Endothelial cell of umbilical vein (primary cell): ENCODE results near the gene LRIG1. TPM values are rescaled to one million over a fixed set of nuclear protein-coding genes. Genes with fewer than 3 reads are reported as not detected.
A peak's percentile ranks its signal among the peaks of the same experiment; 100 is the strongest.

ENCODE experiments used
- BruUV-seq: library from RNA; stranded (reverse); fragments of 400-500 nt; replicated peaks from 2 replicates; lab custom pipeline; 2021; lab: Mats Ljungman, UMichigan
- CTCF ChIA-PET: fragments of 300-600, 350-600 bp; sonication (Branson Sonifier 250); formaldehyde crosslinking; loops from one replicate; lab custom pipeline; 2021; ENCODE audit warnings: antibody characterized with exemption, inconsistent platforms; lab: Charles Lee
- POLR2A ChIA-PET: fragments of 300-600, 350-600 bp; sonication (Branson Sonifier 250); formaldehyde crosslinking; loops from one replicate; lab custom pipeline; 2021; ENCODE audit warnings: antibody characterized with exemption, inconsistent platforms; lab: Charles Lee
- DNase-seq: peaks from one replicate; pipeline ENCODE4 v3.0.0-alpha.2; 2011; ENCODE audit warnings: low read depth, low spot score
- FAIRE-seq: peaks from 2 replicates; lab custom pipeline; 2011; peaks lifted over from hg19 to GRCh38; lab: Jason Lieb, UNC
- H2AFZ ChIP-seq: 2 replicates; pipeline ENCODE4 v1.6.0; 2012; ENCODE audit warnings: low read depth, low read length, control low read depth, inconsistent platforms
- H3K27ac ChIP-seq: 2 replicates; pipeline ENCODE4 v1.5.1; 2011; ENCODE audit warnings: low read depth, mild to moderate bottlenecking, control low read depth, low read length, moderate library complexity; ENCODE audit not compliant: insufficient read depth
- H3K27me3 ChIP-seq, 2 experiments: 2 replicates each; pipeline versions ENCODE4 v1.6.0 to v1.6.1; 2011; ENCODE audit warnings: low read length in 2 of 2, mixed read lengths in 1 of 2; ENCODE audit not compliant: control insufficient read depth in 2 of 2, insufficient read depth in 2 of 2
- H3K36me3 ChIP-seq, 2 experiments: 2 replicates in 1 of 2; 3 replicates in 1 of 2; pipeline ENCODE4 v1.5.1; 2011; ENCODE audit warnings: low read length in 2 of 2, mild to moderate bottlenecking in 1 of 2, moderate library complexity in 1 of 2; ENCODE audit not compliant: control insufficient read depth in 2 of 2, insufficient read depth in 2 of 2; ENCODE audit errors: extremely low read depth in 1 of 2
- H3K4me1 ChIP-seq: 3 replicates; pipeline ENCODE4 v1.5.1; 2011; ENCODE audit warnings: mild to moderate bottlenecking, low read length; ENCODE audit not compliant: control insufficient read depth, insufficient read depth; ENCODE audit errors: extremely low read depth
- H3K4me2 ChIP-seq: 2 replicates; pipeline ENCODE4 v1.6.1; 2011; ENCODE audit warnings: low read length, control low read depth, mixed read lengths; ENCODE audit not compliant: insufficient read depth
- H3K4me3 ChIP-seq, 3 experiments: fragments of 200-600 bp in 1 of 3; sonication (generic), shearing (Covaris generic) in 1 of 3; replicated peaks in 1 of 3; 2 replicates each; pipeline ENCODE4 v1.5.1; 2011 to 2016; ENCODE audit warnings: control low read depth in 3 of 3, low read length in 3 of 3, mild to moderate bottlenecking in 2 of 3, inconsistent platforms in 1 of 3, low read depth in 1 of 3, moderate library complexity in 1 of 3; ENCODE audit not compliant: insufficient read depth in 1 of 3
- H3K79me2 ChIP-seq: 2 replicates; pipeline ENCODE4 v1.6.0; 2012; ENCODE audit warnings: low read length, inconsistent platforms; ENCODE audit not compliant: control insufficient read depth, insufficient read depth
- H3K9ac ChIP-seq: replicated peaks from 2 replicates; pipeline ENCODE3; 2011; ENCODE audit warnings: low read length, control low read depth; ENCODE audit not compliant: insufficient read depth; ENCODE audit errors: extremely low read depth
- H3K9me1 ChIP-seq: replicated peaks from 3 replicates; pipeline ENCODE4 v1.6.0; 2011; ENCODE audit warnings: mild to moderate bottlenecking, low read length; ENCODE audit not compliant: control insufficient read depth, insufficient read depth; ENCODE audit errors: extremely low read depth
- H3K9me3 ChIP-seq: replicated peaks from 2 replicates; pipeline ENCODE4 v1.5.1; 2012; ENCODE audit warnings: low read length, inconsistent platforms; ENCODE audit not compliant: control insufficient read depth, insufficient read depth
- H4K20me1 ChIP-seq: replicated peaks from 2 replicates; pipeline ENCODE3; 2011; ENCODE audit warnings: mild to moderate bottlenecking, low read length; ENCODE audit not compliant: control insufficient read depth, insufficient read depth; ENCODE audit errors: extremely low read depth
- FOS ChIP-seq: IDR thresholded peaks from 2 replicates; pipeline ENCODE4 v1.6.1; 2011; ENCODE audit warnings: mild to moderate bottlenecking, low read length, moderate library complexity, borderline replicate concordance; ENCODE audit not compliant: insufficient read depth
- GATA2 ChIP-seq: IDR thresholded peaks from 2 replicates; pipeline ENCODE4 v1.7.0; 2011; ENCODE audit warnings: low read depth, mild to moderate bottlenecking, moderate library complexity, mixed read lengths, low read length; ENCODE audit not compliant: insufficient read length, insufficient read depth
- JUN ChIP-seq: IDR thresholded peaks from 2 replicates; pipeline ENCODE4 v1.6.1; 2011; ENCODE audit warnings: borderline replicate concordance, low read depth; ENCODE audit not compliant: insufficient read length, insufficient read depth
- dilution Hi-C: fragments of 300-500 bp; cut with MboI; formaldehyde crosslinking; loops from one replicate; pipeline ENCODE4 v1.15.0; 2019; ENCODE audit warnings: low sequenced_read_pairs; ENCODE audit not compliant: extremely low pct_ligation_motif_present
- intact Hi-C: fragments of 100-400 bp; cut with micrococcal nuclease; formaldehyde crosslinking; loops from one replicate; pipeline ENCODE4 v1.10.0; 2022
- polyA plus RNA-seq, 4 experiments: library from polyadenylated mRNA; depleted of rRNA in 3 of 4; stranded (reverse) in 3 of 4; unstranded in 1 of 4; fragments of >200 nt; gene quantifications; 2 replicates each; pipeline versions ENCODE4 v1.2.1 to v1.2.3, GENCODE V29; 2011 to 2012; ENCODE audit warnings: missing spikeins in 1 of 4
- total RNA-seq: library from RNA; stranded (reverse); gene quantifications from 2 replicates; pipeline ENCODE4 v1.2.3, GENCODE V29; 2021
- TF ChIP-seq, protein P1 (sequence below), 2 donors: IDR thresholded peaks; 1 replicate in 1 of 2; 2 replicates in 1 of 2; pipeline ENCODE4 v1.5.1; 2011; ENCODE audit warnings: low read length in 2 of 2, mild to moderate bottlenecking in 2 of 2, moderate library complexity in 2 of 2, control low read depth in 1 of 2, inconsistent platforms in 1 of 2, low read depth in 1 of 2; ENCODE audit not compliant: insufficient read depth in 1 of 2; ENCODE audit errors: extremely low read depth in 1 of 2

The LRIG1 gene
- total and polyA plus RNA-seq, 2 donors (not counting 3 experiments of a cell fraction or from before 2014, with no cell fraction given), result 50.3 to 52.2 TPM

- Histone ChIP-seq H2AFZ (no peak overlapping the region), H3K4me1 (peaks cover 46% of the 10 kb centered on the region), H3K9me1 (no peaks in the 10 kb centered on the region), H3K9ac (no peak overlapping the region), H3K4me3 (no peak overlapping the region), H3K79me2 (peaks cover 55% of the 10 kb centered on the region), H3K27me3 (no peaks in the 10 kb centered on the region), H4K20me1 (no peaks in the 10 kb centered on the region), H3K27ac (no peak overlapping the region), H3K36me3 (no peaks in the 10 kb centered on the region), H3K4me2 (peak overlapping the region; percentile 3), H3K9me3 (no peaks in the 10 kb centered on the region)
- CTCF ChIA-PET, result interaction anchor here (1.0 to 3.1 kb wide), 4 partner anchors 16 to 91 kb away, joined by 4 to 12 read pairs (median 4); no protein-coding TSS in a partner anchor
- POLR2A ChIA-PET, result no interaction called here
- TF ChIP-seq GATA2 (no peak), FOS (peak; percentile 32), JUN (peak; percentile 40)
- TF ChIP-seq, protein P1, sequence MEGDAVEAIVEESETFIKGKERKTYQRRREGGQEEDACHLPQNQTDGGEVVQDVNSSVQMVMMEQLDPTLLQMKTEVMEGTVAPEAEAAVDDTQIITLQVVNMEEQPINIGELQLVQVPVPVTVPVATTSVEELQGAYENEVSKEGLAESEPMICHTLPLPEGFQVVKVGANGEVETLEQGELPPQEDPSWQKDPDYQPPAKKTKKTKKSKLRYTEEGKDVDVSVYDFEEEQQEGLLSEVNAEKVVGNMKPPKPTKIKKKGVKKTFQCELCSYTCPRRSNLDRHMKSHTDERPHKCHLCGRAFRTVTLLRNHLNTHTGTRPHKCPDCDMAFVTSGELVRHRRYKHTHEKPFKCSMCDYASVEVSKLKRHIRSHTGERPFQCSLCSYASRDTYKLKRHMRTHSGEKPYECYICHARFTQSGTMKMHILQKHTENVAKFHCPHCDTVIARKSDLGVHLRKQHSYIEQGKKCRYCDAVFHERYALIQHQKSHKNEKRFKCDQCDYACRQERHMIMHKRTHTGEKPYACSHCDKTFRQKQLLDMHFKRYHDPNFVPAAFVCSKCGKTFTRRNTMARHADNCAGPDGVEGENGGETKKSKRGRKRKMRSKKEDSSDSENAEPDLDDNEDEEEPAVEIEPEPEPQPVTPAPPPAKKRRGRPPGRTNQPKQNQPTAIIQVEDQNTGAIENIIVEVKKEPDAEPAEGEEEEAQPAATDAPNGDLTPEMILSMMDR (IDR thresholded peaks at IDR 0.05; ENCODE audit: extremely low read depth in 1 of 2, insufficient read depth in 1 of 2, low read depth in 1 of 2, low read length in 2 of 2), result no peak
- no TSS peak for BruUV-seq
- dilution Hi-C loops (no loop called here), intact Hi-C loops (no loop called here)
- DNase-seq, result no peak
- FAIRE-seq, result peak; percentile 26
These were observed 31.6 kb downstream of the LRIG1 start for GRCh38 chr3:66469220-66469640.
